Measurements from ENCODE around the gene GALNT3.

Gene GALNT3

DNA sequence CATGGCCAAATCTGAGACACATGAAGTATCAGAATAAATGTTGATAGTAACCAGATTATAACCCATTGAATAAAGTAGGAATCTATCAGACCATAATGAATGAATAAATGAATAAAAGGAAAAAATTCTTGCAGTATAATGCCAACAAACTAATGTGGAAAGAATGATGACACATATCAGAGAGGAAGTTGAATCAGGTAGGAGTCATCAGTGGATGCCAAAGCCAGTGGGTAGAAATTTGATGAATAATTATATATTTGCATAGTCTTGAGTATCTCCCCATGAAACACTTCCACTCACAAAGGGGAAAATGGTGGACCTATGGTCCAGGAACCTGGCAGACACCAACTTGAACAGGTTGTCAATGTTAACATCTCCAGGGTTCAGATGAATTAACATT, 68.6 kb downstream of the GALNT3 start:
- no peak for DNase-seq (ENCODE audit: low read depth)

- no peak for DNase-seq (ENCODE audit: low read depth)
These were observed 73.5 kb downstream of the GALNT3 start for GRCh38 chr2:165720511-165720910.

- no peak for DNase-seq (ENCODE audit: low read depth)
These were observed 75.3 kb downstream of the GALNT3 start for GRCh38 chr2:165718610-165719210.

DNA sequence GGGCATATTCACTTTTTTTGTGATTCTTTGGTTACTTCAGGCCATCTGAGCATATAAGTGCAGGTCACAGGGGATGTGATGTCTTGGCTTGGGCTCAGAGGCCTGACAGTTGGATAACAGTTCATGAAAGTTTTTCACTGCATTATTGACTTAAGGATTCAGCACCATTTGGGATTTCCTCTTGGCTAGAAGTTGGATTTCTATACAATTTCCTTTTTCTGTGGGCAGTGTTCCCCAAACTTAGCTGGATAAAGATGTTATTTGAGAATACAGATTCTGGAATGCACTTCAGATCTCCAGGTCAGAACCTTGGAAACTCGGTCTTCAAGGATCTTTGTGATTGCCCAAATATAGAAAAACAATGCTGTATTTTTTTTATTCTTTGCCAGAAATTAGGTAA, 78.0 kb downstream of the GALNT3 start:
- no peak for DNase-seq (ENCODE audit: low read depth)

DNA sequence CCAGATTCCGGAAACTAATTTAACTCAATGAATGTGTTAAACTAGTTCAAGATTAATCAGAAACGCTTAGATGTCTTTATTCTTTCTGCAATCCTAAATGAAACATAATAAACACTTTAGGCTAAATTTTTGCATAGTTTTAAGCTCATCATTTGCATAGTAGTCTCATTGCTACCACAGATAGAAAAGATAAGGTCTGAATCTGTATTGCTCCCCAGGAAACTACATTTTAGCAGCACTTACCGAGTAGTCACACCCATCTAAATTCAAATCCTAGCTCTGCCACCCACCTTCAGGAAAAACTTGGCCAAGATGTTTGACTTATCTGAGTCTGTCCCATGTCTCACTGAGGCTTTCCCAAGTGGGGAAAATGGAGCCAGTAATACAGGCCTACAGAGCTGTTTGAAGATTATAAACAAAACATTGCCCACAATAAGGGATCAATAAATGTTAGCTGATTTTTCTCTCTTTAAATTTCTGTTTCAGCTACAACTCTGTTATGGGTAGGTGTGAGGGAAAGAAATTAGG, 87.0 kb downstream of the GALNT3 start:
- no peak for DNase-seq (ENCODE audit: low read depth)

GRCh38 chr2:165701147-165701546, 92.9 kb downstream of the GALNT3 start:
- DNase-seq (ENCODE audit: low read depth), result no peak

DNA sequence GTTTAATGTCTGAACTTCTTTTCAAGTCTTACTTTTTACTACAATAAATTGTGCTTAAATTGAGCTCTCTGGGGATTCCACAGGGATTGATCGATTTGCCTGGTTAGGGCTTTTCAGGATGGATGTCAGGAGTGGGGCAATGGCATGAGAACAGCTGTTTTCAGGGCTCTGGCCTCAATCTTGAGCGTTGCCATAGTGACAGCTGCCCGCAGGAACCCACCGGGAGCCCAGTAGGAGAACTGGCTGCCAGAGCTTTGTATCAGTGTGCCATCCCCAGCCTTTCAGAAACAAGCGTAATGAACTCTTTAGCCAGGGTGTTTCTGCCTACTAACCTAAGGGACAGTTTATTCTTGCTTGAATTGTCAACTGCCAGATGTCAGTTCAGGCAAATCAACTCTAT, 93.5 kb downstream of the GALNT3 start:
- no peak for DNase-seq (ENCODE audit: low read depth)

- no peak for DNase-seq (ENCODE audit: low read depth)
These were observed 94.1 kb downstream of the GALNT3 start for GRCh38 chr2:165699946-165700345.

GRCh38 chr2:165698444-165698884, 95.6 kb downstream of the GALNT3 start:
- DNase-seq (ENCODE audit: low read depth), result no peak

DNA sequence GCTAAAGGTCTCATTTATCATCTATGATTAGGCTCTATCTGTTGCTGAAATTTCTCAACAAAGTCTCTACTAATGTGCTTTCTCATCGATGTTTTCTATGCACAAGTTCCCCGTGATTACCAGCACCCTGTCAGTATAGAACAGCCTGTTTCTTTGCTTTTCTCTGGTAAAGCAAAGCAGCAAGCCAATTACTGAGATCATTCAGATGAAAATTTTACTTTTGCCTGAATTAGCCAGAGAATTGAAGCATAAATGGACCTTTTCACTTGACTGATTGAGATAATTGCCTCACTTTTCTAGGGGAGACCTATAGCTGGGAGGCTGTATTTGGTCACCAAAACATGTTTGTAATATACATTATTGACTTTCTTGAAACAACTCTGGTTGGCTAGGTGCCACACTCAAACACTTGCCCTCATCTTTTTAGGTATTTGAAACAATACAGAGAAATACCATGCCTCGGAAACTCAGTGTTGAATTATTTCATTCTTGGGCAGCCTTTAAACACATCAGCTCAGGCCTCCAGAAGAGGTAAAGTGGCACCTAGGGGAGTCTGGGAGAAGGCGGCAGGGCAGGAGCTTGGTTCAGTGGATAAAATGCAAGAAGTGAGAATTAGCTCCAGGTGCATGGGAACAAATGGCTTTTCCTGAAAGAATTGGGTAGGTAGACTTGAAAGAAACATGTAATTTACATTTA, 96.2 kb downstream of the GALNT3 start:
- DNase-seq (ENCODE audit: low read depth), result no peak
